IPS DF 6.9 (cell line): ENCODE data around the gene TMEM94.
"Not testable (repeated sequence)": the region's sequence is repeated elsewhere in the genome, so short reads cannot be mapped to it uniquely, and the experiment has no call there.

Source experiments
- DNase-seq: peaks from one replicate; pipeline ENCODE4 v3.0.0-alpha.2; 2013; ENCODE audit warnings: low read depth, low spot score
- H3K27ac ChIP-seq: one replicate; pipeline ENCODE4 v1.5.1; 2013; ENCODE audit warnings: low read length, control low read depth
- H3K27me3 ChIP-seq: 2 replicates; pipeline ENCODE4 v1.6.1; 2013; ENCODE audit warnings: mild to moderate bottlenecking, low read length; ENCODE audit not compliant: control insufficient read depth, insufficient read depth
- H3K36me3 ChIP-seq: 2 replicates; pipeline ENCODE4 v1.6.1; 2013; ENCODE audit warnings: low read length; ENCODE audit not compliant: control insufficient read depth, insufficient read depth
- H3K4me1 ChIP-seq: 2 replicates; pipeline ENCODE4 v1.6.1; 2013; ENCODE audit warnings: low read length; ENCODE audit not compliant: control insufficient read depth, insufficient read depth
- H3K4me3 ChIP-seq: 2 replicates; pipeline ENCODE4 v1.5.1; 2013; ENCODE audit warnings: mild to moderate bottlenecking, low read length
- H3K9me3 ChIP-seq: 2 replicates; pipeline ENCODE4 v1.6.1; 2013; ENCODE audit warnings: low read length, inconsistent platforms; ENCODE audit not compliant: control insufficient read depth, insufficient read depth
- WGBS: extraction: QIAGEN DNeasy Blood & Tissue Kit; methylation state at CpG from one replicate; pipeline ENCODE4 v1.1.7; 2013; ENCODE audit warnings: mixed read lengths, missing lambda C conversion rate; ENCODE audit not compliant: insufficient read length, insufficient coverage; 5-methylcytosine and 5-hydroxymethylcytosine counted together

TMEM94 gene

GRCh38 chr17:75445896-75446295 lies 10.5 kb upstream of the TMEM94 start:
- not testable (repeated sequence) for H3K27me3 ChIP-seq, H3K36me3 ChIP-seq, H3K27ac ChIP-seq, H3K4me3 ChIP-seq, H3K9me3 ChIP-seq, DNase-seq, H3K4me1 ChIP-seq
- WGBS: no CpG with 5 or more reads among the region's 6 CpGs

GRCh38 chr17:75447951-75448856 lies 8.2 kb upstream of the TMEM94 start:
- Histone ChIP-seq H3K27ac (no peak overlapping the region), H3K9me3 (no peaks in the 10 kb centered on the region), H3K4me3 (no peak overlapping the region), H3K36me3 (no peaks in the 10 kb centered on the region), H3K27me3 (no peaks in the 10 kb centered on the region), H3K4me1 (no peaks in the 10 kb centered on the region)
- DNase-seq: no peak
- no CpG with 5 or more reads among the region's 17 CpGs for WGBS

- DNase-seq: no peak
- no CpG with 5 or more reads among the region's 4 CpGs for WGBS
- Histone ChIP-seq H3K4me1 (no peaks in the 10 kb centered on the region), H3K9me3 (no peaks in the 10 kb centered on the region), H3K36me3 (no peaks in the 10 kb centered on the region), H3K27me3 (no peaks in the 10 kb centered on the region), H3K4me3 (no peak overlapping the region), H3K27ac (no peak overlapping the region)
These were observed 6.2 kb upstream of the TMEM94 start for GRCh38 chr17:75450270-75450669.

DNA sequence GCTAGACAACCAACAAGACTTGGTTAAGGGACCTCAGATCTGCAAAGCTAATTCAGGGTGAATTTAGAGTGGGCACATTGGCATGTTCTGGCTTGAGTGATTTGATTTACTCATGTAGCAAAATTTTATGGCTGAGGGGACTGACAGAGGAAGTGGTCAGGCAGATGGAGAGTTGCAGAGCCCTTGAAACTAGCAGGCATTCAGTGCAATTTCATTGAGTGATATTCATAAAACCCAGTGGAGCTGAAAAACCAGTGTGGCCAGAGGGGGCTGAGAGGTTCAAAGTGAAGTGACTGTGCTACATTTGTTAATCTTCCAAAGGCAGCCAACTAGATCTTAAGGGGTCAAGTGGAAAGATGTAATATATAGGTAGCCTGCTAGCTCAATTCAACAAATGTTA lies 2.2 kb upstream of the TMEM94 start:
- no peak overlapping the region for H3K27ac ChIP-seq
- H3K27me3 ChIP-seq: no peaks in the 10 kb centered on the region
- H3K4me3 ChIP-seq: no peak overlapping the region
- no peaks in the 10 kb centered on the region; the same call in 1 of the 2 replicates for H3K4me1 ChIP-seq
- no peaks in the 10 kb centered on the region for H3K9me3 ChIP-seq
- no peak for DNase-seq
- H3K36me3 ChIP-seq: no peaks in the 10 kb centered on the region

GRCh38 chr17:75454672-75455071 lies 1.8 kb upstream of the TMEM94 start:
- not testable (repeated sequence) for H3K27ac ChIP-seq, H3K27me3 ChIP-seq, DNase-seq, H3K9me3 ChIP-seq, H3K36me3 ChIP-seq, H3K4me3 ChIP-seq, H3K4me1 ChIP-seq
- WGBS: no CpG with 5 or more reads among the region's 3 CpGs

DNA sequence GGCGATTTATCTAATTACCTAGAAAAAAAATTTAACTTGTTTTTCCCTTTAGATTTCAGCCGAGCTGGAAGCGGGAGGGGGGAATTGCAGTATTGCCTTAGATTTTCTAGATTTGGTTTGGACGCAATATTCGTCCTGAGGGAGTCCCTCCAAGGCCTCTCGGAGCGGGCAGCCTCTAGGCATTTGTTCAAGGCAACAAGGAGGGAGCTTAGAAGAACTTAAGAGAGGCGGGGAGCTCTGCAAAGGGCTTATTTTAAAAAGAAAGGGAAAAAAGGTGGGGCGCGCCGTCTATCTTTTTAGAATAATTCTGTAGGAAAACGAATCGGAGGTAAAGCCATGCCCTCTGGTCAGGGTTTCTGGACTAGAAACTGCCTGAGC lies 407 bp upstream of the TMEM94 start:
- Histone ChIP-seq H3K27ac (no peak overlapping the region), H3K27me3 (no peaks in the 10 kb centered on the region), H3K36me3 (no peaks in the 10 kb centered on the region), H3K4me3 (peak overlapping the region; percentile 25; the same call in 1 of the 2 replicates), H3K9me3 (no peaks in the 10 kb centered on the region), H3K4me1 (no peaks in the 10 kb centered on the region; the same call in 1 of the 2 replicates)
- no CpG with 5 or more reads among the region's 13 CpGs for WGBS
- no peak for DNase-seq

GRCh38 chr17:75457047-75457654 lies 716 bp downstream of the TMEM94 start:
- H3K4me3 ChIP-seq: peak overlapping the region; percentile 76
- H3K36me3 ChIP-seq: no peaks in the 10 kb centered on the region
- no peaks in the 10 kb centered on the region for H3K27me3 ChIP-seq
- DNase-seq: peak; percentile 52
- WGBS: no CpG with 5 or more reads among the region's 38 CpGs
- H3K9me3 ChIP-seq: no peaks in the 10 kb centered on the region
- no peaks in the 10 kb centered on the region; the same call in 1 of the 2 replicates for H3K4me1 ChIP-seq
- no peak overlapping the region for H3K27ac ChIP-seq

DNA sequence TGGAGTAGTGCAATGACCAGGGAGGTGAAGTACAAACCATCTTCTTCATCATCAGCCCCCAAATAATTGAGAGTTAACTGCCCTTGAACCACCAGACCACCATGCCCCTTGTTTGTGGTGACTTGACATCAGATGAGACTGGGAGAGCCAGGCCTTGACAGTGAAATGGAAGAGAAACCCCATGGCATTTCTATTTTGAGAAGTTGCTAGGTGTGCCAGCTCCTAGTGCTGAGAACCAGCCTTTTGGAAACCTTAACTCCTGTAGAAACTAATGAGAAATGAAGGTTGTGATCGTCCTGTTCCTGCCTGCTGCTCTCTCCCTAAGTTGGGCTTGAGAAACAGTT lies 2.8 kb downstream of the TMEM94 start:
- H3K36me3 ChIP-seq: no peaks in the 10 kb centered on the region
- no peaks in the 10 kb centered on the region for H3K9me3 ChIP-seq
- no peak for DNase-seq
- no peak overlapping the region for H3K4me3 ChIP-seq
- H3K27me3 ChIP-seq: no peaks in the 10 kb centered on the region
- no peak overlapping the region for H3K27ac ChIP-seq
- no peaks in the 10 kb centered on the region; the same call in 1 of the 2 replicates for H3K4me1 ChIP-seq
- whole genome bisulfite sequencing: no CpG with 5 or more reads among the region's 1 CpG

GRCh38 chr17:75459590-75460267 lies 3.3 kb downstream of the TMEM94 start:
- Histone ChIP-seq H3K4me1 (no peaks in the 10 kb centered on the region; the same call in 1 of the 2 replicates), H3K36me3 (no peaks in the 10 kb centered on the region), H3K4me3 (no peak overlapping the region), H3K9me3 (no peaks in the 10 kb centered on the region), H3K27me3 (no peaks in the 10 kb centered on the region), H3K27ac (no peak overlapping the region)
- WGBS: no CpG with 5 or more reads among the region's 9 CpGs
- no peak for DNase-seq

GRCh38 chr17:75460295-75460694 lies 3.9 kb downstream of the TMEM94 start:
- H3K9me3 ChIP-seq: no peaks in the 10 kb centered on the region
- H3K27ac ChIP-seq: no peak overlapping the region
- DNase-seq: no peak
- no peak overlapping the region for H3K4me3 ChIP-seq
- no peaks in the 10 kb centered on the region for H3K27me3 ChIP-seq
- no CpG with 5 or more reads among the region's 4 CpGs for WGBS
- no peaks in the 10 kb centered on the region for H3K36me3 ChIP-seq
- no peaks in the 10 kb centered on the region; the same call in 1 of the 2 replicates for H3K4me1 ChIP-seq
